Measurements from ENCODE around the gene NPR3. TPM values are rescaled to one million over a fixed set of nuclear protein-coding genes. Genes with fewer than 3 reads are reported as not detected.

The NPR3 gene, protein sequence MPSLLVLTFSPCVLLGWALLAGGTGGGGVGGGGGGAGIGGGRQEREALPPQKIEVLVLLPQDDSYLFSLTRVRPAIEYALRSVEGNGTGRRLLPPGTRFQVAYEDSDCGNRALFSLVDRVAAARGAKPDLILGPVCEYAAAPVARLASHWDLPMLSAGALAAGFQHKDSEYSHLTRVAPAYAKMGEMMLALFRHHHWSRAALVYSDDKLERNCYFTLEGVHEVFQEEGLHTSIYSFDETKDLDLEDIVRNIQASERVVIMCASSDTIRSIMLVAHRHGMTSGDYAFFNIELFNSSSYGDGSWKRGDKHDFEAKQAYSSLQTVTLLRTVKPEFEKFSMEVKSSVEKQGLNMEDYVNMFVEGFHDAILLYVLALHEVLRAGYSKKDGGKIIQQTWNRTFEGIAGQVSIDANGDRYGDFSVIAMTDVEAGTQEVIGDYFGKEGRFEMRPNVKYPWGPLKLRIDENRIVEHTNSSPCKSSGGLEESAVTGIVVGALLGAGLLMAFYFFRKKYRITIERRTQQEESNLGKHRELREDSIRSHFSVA
- total RNA-seq, result 10 to 100 TPM in 1 of 4 donors, 1 to 10 TPM in 3; 6.1 to 10.1 (median 8.1) TPM

- Histone ChIP-seq H3K4me1 (peaks cover 42% of the 10 kb centered on the region), H3K36me3 (no peaks in the 10 kb centered on the region), H3K27ac (no peak within 1 kb of the TSS), H3K27me3 (peaks cover 32% of the 10 kb centered on the region), H3K4me3 (peak within 1 kb of the TSS; percentile 65), H3K9me3 (no peaks in the 10 kb centered on the region)
- WGBS, result under 1% methylated on average over 54 of the region's 55 CpGs
- no peak for TF ChIP-seq EP300 (IDR thresholded peaks at IDR 0.05)
- TF ChIP-seq POLR2A (IDR thresholded peaks at IDR 0.05), result no peak
- no peak for TF ChIP-seq POLR2AphosphoS5 (IDR thresholded peaks at IDR 0.05)
- TF ChIP-seq CTCF (IDR thresholded peaks at IDR 0.05), result no peak
- no peak for DNase-seq (ENCODE audit: low spot score in 2 of 2)
Measured at GRCh38 chr5:32710550-32711361, at the start of gene NPR3. TSS of gene NPR3 (plus strand) at chr5:32711321. CDS start at chr5:32711777, 456 bp downstream.

DNA sequence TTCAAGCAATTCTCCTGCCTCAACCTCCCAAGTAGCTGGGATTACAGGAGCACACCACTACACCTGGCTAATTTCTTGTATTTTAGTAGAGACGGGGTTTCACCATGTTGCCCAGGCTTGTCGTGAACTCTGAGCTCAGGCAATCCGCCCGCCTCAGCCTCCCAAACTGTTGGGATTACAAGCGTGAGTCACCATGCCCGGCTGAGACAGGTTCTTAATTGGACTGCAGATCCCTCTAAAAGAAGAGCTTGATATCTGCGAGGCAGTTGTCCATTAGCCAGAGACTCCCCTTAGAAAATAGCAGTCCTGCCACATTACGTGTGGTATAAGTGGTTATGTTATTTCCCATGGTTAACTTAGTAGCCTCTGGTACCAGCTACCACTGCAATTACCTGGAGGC is 46.6 kb upstream of the NPR3 start:
- no peak for TF ChIP-seq POLR2AphosphoS5 (IDR thresholded peaks at IDR 0.05)
- TF ChIP-seq EP300 (IDR thresholded peaks at IDR 0.05), result no peak
- no peaks in the 10 kb centered on the region for H3K4me1 ChIP-seq
- DNase-seq (ENCODE audit: low spot score in 2 of 2), result no peak
- no peaks in the 10 kb centered on the region for H3K27me3 ChIP-seq
- WGBS, result 57% methylated on average over 4 of the region's 8 CpGs
- H3K4me3 ChIP-seq, result no peak overlapping the region
- no peak overlapping the region for H3K27ac ChIP-seq
- no peaks in the 10 kb centered on the region for H3K36me3 ChIP-seq
- H3K9me3 ChIP-seq, result peaks cover 4% of the 10 kb centered on the region

GRCh38 chr5:32668552-32668951 is 42.6 kb upstream of the NPR3 start:
- DNase-seq (ENCODE audit: low spot score in 2 of 2), result no peak
- no peaks in the 10 kb centered on the region for H3K9me3 ChIP-seq
- no peaks in the 10 kb centered on the region for H3K27me3 ChIP-seq
- H3K4me3 ChIP-seq, result no peak overlapping the region
- TF ChIP-seq POLR2A (IDR thresholded peaks at IDR 0.05) (no peak), POLR2AphosphoS5 (IDR thresholded peaks at IDR 0.05) (no peak), EP300 (IDR thresholded peaks at IDR 0.05) (no peak), CTCF (IDR thresholded peaks at IDR 0.05) (no peak)
- WGBS, result 82% methylated on average over 11 of the region's 11 CpGs
- H3K36me3 ChIP-seq, result no peaks in the 10 kb centered on the region
- H3K4me1 ChIP-seq, result no peaks in the 10 kb centered on the region
- no peak overlapping the region for H3K27ac ChIP-seq

DNA sequence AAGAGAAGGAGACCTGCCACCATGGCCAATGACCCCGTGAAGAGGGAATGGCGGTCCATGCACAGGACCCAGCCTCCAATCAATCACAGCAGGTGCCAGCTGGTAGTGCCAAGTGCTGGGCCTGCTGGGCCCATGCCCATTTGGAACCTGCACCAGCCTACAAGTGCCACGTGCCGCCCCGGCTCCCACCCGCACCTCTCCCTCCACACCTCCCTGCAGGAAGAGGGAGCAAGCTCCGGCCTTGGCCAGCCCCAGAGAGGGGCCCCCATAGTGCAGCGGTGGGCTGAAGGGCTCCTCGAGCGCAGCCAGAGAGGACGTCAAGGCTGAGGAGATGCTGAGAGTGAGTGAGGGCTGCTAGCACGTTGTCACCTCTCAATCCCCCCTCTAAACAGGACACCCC is 37.8 kb upstream of the NPR3 start:
- Histone ChIP-seq H3K4me1 (no peaks in the 10 kb centered on the region), H3K4me3 (no peak overlapping the region), H3K27ac (no peak overlapping the region), H3K9me3 (no peaks in the 10 kb centered on the region), H3K27me3 (no peaks in the 10 kb centered on the region), H3K36me3 (no peaks in the 10 kb centered on the region)
- DNase-seq (ENCODE audit: low spot score in 2 of 2), result no peak
- WGBS, result 95% methylated on average over 5 of the region's 12 CpGs
- no peak for TF ChIP-seq POLR2A (IDR thresholded peaks at IDR 0.05)
- TF ChIP-seq CTCF (IDR thresholded peaks at IDR 0.05), result no peak
- TF ChIP-seq EP300 (IDR thresholded peaks at IDR 0.05), result no peak
- TF ChIP-seq POLR2AphosphoS5 (IDR thresholded peaks at IDR 0.05), result no peak

- Histone ChIP-seq H3K27ac (no peak overlapping the region), H3K36me3 (no peaks in the 10 kb centered on the region), H3K4me1 (no peaks in the 10 kb centered on the region), H3K9me3 (no peaks in the 10 kb centered on the region), H3K27me3 (no peaks in the 10 kb centered on the region), H3K4me3 (no peak overlapping the region)
- TF ChIP-seq POLR2AphosphoS5 (IDR thresholded peaks at IDR 0.05) (no peak), CTCF (IDR thresholded peaks at IDR 0.05) (no peak), EP300 (IDR thresholded peaks at IDR 0.05) (no peak), POLR2A (IDR thresholded peaks at IDR 0.05) (no peak)
- 82% methylated on average over 7 of the region's 7 CpGs for WGBS
- DNase-seq (ENCODE audit: low spot score in 2 of 2), result no peak
Measured at GRCh38 chr5:32677023-32677422, 34.1 kb upstream of the NPR3 start.

All from suprapubic skin (tissue), 4 donors.